HL-60/S4 treated with phorbol 12-myristate 13-acetate at 8.2 ng/mL for 4 days and 3 days (cell line): ENCODE data around the gene FAM13B.
"Not testable (repeated sequence)": the region's sequence is repeated elsewhere in the genome, so short reads cannot be mapped to it uniquely, and the experiment has no call there.

ENCODE experiments used
- in situ Hi-C: fragments of 300-500 bp; cut with MboI; formaldehyde crosslinking; loops from 2 replicates; pipeline ENCODE4 v1.15.0; 2022; ENCODE audit warnings: low sequenced_read_pairs

Gene FAM13B

DNA sequence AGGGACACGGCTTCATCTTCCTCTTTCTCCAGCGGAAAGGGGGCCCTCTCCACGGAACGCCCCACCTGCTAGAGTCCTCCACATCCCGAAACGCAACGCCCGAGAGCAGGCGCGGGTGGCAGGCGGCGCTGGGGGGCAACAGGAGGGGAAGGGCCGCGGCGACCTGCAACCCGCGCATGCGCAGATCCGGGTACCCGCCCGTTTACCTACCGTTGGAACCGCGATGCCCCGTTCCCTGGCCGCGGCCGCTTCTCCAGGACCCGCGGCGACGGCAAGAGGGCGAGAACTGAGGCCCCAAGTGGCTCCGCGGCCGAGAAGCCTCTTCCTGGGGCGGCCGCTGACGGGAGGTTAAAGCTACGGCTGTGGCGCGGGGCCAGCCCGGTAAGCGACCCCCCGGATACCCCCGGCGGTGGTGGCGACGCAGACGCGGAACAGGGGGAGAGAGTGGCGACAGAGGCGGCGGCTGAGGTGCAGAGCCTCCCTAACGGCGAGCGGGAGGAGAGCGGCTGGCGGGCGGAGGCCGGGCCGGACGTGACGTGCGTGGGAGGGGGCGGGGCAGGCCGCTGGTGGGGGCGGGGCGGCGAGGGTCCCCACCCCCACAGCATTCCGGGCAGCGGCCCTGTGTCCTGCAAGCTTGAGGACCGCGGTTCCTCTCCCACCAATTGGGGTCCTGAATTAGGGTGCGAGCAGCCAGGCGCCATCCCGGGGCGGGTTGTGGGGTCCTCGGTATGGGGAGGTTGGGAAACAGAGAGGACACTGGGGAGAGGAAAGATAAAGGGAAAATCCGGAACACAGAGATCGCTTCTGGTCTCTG lies at the start of gene FAM13B:
Gene FAM13B, minus strand, starts transcription at position 508 of the 814 bp plus-strand sequence. CDS start 13,968 bp downstream, outside the sequence.
- in situ Hi-C loops = no loop called here

DNA sequence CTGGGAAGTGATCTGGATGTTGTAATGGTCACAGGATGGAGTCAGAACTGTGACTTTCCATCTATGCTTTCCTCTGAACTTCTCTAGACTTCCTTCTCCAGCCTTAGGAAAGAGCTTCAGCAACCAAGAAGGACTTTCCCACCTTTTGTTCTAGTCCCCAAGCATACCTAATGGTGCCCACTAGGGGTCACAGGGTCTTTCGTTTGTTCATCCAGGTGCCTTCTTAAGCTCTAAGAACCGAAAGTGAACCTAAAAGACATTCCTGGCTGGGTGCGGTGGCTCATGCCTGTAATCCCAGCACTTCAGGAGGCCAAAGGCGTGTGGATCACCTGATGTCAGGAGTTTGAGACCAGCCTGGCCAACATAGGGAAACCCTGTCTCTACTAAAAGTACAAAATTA lies 49.2 kb upstream of the FAM13B start:
- in situ Hi-C loops = no loop called here

DNA sequence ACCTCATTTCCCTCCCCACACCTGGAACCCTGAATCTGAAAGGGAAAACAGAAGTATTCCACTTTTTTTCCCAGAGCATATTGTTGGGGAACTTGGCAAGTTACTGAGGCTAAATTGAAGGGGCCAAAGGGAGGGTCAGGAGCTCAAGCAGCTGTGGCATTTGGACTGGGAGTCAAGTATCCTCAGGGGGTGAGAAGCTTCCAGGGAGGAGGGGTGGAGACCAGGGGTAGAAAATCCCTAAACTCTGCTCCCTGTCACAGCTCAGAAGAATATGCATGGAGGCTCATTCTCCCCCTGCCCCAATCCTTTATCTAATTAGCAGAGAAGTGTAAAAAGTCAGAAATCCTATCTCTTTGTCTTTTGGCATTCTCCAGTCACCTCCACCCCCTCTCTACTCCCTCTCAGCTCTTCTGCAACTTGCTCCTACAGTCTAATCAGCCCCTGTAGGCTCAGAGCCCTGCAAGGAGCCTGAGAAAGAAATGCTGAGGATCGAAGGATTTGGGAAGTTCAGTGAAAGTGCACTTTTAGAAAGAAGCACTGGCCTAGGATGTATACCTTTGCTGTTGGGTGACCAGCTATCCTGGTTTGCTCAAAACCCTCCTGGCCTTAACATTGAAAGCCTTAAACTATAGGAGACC lies 45.2 kb upstream of the FAM13B start:
- in situ Hi-C loops = no loop called here

DNA sequence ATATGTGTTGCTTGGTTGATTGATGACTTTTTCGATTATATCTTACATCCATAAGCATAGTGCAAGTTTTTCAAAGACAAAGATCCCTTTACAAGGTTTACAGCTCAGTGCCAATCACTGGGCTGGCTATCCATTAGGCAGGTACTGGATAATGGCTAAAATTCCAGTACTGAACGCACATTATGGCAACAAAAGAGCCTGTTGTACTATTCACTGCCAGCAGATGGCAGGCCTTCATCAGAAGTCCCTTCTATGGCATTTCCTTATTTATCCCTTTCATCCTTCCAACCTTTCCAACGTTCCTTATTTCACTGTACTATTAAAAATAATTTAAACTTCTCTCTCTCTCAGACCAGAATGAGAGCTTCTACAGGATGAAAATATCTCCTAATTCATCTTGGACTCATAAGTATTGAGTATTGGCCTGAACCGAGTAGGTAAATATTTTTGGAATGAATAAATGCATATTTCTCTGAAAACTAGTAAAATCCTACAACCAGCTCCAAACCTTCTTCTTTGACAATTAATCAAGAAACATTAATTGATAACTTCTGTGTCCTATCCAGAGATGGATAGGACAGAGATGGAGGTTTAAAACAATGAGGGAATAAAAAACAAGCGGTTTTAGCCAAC lies 44.3 kb upstream of the FAM13B start:
- in situ Hi-C loops = no loop called here

DNA sequence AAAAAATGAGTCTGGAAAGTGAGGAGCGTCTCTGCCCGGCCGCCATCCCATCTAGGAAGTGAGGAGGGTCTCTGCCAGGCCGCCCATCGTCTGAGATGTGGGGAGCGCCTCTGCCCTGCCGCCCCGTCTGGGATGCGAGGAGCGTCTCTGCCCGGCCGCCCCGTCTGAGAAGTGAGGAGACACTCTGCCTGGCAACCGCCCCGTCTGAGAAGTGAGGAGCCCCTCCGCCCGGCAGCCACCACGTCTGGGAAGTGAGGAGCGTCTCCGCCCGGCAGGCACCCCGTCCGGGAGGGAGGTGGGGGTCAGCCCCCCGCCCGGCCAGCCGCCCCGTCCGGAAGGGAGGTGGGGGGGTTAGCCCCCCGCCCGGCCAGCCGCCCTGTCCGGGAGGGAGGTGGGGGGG lies 37.1 kb upstream of the FAM13B start:
- in situ Hi-C loops = not testable (repeated sequence)

DNA sequence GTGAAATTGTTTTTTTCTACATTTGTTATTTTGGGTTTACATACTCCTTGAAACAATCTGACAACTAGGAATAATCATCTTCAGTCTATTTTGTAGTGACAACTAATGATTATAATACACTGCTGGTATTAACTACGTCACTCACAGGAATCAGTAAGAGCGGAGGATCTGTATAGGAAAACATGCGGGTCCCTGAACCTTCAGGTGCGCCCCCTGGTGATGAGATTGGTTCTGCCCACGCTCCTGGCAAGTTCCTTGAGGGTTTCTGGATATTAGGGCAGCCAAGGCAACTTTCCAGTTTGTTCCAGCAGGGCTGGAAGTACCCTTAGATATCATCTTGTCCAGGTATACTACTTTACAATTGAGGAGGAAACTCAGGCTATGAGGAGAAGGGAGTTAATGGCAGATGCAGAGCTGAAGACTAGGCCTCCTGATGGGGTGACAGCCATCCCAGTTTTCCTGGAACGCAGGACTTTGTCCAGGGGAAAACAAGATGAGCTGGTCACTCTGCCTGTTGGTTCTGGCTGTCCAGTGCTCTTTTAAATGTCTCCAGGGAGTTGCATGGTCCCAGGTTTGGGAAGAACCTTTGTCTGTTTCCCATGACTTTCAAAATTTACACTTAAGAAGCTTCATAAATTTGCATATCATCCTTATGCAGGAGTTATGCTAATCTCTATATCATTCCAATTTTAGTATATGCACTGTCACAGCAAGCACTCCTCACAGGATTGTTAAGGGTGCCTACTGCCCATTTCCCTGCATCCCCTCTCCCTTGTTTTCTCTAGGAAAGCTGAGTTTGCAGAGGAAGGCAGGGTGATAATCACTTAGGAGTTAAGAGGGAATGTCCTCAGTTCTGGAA lies 36.1 kb upstream of the FAM13B start:
- in situ Hi-C loops = no loop called here

DNA sequence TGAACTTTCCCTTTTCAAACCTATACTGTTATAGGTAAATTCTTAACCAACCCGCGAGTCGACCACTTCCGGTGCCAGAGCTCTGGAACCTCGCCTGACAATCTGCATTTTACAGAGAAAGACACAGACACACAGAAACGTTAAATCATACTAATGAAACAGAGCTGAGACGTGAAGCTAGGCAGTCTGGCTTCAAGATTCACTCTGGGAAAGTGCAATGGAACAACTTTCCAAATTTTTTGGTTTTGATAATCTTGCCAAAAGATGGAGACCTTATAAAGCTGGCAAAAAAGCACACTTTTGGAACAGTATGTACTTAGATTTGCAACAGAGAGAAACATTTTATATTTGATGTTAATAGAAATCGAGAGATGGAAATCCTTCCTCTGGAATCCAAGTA lies 35.1 kb upstream of the FAM13B start:
- in situ Hi-C loops = no loop called here

DNA sequence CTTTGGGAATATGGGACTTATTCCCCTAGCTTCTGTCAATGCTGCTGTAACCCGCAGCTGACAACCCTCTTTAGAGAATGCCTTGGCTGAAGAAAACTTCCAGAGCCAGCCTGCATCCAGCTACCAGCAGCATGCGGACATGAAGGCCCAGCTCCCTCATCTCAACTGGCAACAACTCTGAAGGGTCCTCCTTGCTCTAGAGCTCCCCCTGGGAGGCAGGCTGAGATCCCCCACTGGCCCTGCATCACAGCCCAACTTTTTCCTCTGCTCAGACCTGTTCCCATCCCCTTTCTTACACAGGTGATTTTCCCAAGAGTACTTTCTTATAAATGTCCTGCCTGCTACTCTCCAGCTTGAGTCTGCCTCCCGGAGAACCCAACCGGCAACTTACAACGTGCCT lies 32.2 kb upstream of the FAM13B start:
- in situ Hi-C loops = no loop called here

DNA sequence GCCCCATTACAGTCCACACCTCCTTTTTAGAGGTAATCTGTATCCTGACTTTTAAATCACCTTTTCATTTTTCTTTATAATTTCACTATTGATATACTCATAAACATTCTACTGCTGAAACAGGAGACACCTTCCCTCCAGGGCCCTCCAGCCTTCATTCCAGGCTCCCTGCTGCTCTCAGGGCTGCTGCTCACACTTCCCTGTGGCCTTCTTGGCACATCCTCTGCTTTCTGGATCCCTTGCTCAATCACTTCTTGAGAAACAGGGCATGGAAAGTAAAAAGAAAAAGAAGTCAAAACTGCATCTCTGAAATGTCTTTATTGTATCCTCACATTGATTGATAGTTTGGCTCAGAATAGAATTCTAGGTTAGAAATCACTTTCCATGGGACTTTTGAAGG lies 31.6 kb upstream of the FAM13B start:
- in situ Hi-C loops = no loop called here

DNA sequence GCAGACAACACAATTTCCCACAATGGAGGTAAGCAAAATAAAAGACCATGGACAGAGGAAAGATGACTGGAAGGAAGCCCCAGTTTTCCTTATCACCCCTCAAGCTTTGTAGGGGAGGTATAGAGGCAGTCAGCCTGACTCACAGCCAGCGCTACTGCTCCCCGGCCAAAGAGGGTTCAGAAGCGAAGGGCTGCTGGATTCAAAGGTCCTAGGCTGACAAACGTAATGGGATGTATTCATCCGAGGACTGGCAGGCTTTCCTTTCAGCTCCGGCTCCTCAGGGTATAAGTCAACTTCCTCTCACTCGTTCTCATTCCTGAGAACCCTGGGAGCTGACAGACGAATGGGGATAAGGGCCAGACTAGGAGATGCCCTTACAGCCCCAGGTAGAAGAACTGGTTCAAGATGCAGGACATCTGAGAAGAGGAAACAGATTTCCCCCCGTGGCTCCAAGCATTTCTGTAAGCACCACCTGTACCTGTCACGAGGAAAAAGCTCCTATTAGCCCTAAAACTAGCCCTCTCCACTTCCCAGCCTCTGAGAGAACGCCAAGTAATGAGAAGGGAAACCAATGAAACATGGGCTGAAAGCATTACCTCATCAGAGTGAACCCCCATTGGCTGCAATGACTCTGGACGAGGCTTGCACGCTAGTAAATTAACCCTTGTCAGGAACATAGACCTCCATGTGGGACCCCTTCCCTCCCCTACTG lies 22.1 kb upstream of the FAM13B start:
- in situ Hi-C loops = no loop called here

DNA sequence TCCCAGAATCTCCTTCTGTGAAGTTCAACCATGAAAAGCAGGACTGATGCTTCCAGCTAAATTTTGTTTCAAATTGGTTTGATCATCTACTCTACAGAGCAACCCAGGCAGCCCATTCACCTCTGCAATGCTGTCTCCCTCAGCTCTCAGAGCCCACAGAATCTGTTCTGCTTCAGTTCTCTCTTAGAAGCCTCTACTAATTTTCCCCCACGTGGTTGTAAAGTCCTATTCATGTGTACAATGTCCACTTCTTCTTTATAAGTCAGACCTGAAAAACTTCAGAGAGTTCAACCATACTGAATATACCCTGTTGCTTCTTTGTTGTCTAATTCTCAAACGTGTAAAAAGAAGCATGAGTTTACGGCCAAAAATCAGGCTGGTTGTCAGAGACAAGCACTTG lies 21.3 kb upstream of the FAM13B start:
- in situ Hi-C loops = no loop called here

DNA sequence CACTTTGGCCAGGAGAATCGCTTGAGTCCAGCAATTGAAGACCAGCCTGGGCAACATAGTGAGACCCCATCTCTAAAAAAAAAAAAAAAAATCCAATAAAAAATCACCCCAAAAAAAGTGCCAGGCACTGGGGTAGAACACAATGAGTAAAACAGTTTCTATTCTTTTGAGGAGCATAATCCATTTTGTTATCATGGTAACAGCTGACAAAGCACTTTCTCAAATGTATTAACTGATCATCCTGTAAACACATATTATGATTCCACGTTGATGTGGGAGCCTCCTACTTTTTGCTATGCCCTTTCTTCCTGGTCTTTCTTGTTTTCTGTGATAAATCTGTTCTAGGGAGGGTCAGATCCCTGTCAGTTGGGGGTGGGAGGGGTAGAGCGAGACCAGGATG lies 20.7 kb upstream of the FAM13B start:
- in situ Hi-C loops = no loop called here

DNA sequence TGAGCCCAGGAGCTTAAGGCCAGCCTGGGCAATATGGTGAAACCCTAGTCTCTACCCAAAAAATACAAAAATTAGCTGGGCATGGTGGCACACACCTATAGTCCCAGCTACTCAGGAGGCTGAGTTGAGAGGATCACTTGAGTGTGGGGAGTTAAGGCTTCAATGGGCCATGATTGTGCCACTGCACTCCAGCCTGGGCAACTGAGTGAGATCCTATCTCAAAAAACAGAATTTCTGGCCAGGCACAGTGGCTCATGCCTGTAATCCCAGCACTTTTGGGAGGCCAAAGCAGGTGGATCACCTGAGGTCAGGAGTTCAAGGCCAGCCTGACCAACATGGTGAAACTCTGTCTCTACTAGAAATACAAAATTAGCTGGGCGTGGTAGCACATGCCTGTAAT lies 19.8 kb upstream of the FAM13B start:
- in situ Hi-C loops = not testable (repeated sequence)

DNA sequence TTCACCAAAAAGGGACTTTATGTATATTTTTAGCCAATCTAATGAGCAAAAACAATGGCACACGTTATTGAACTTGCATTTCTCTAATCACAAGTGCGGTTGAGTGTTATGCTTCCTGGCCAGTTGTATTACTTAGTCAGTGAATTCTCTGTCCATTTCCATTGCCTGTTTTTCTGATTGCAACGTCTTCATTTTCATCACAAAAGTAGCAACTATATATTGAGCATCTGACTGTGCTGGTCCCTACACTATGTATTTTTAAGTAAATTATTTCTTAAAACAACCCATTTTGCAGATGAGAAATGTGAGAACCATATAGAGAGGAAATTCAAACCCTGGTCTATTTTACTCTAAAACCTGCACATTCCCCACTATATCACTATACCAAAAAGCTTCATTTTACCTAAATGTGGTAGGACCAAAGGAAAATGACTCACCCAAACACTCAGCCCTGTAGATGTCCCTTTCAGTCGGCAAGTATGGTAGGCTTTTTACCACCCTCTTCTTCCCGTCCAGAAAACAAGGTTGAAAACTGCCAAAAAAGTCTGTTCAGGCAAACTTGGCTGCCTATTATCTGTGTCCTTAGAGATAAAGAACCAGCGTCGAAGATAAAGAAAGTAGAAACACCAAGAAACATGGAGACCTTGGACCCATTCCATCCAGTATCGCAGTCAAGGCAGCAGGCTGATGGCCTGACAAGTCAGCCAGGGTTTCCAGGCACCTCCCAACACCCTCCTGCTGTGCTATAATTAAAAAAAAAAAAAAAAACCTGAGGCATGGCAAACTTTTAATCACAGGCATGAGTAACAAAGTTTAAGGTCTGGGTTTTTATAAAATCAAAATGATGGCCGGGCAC lies 18.8 kb upstream of the FAM13B start:
- in situ Hi-C loops = no loop called here

DNA sequence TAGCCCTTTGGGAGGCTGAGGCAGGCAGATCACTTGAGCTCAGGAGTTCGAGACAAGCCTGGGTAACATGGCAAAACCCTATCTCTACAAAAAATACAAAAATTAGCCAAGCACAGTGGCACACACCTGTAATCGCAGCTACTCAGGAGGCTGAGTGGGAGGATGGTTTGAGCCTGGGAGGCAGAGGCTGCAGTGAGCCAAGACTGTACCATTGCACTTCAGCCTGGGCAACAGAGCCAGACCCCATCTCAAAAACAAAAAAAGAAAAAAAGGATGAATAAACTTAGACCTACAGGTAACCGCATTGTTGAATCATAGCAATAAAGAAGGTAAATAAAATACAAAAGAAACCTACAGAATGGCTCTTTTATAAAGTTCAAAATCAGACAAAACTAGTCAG lies 12.4 kb upstream of the FAM13B start:
- in situ Hi-C loops = not testable (repeated sequence)

DNA sequence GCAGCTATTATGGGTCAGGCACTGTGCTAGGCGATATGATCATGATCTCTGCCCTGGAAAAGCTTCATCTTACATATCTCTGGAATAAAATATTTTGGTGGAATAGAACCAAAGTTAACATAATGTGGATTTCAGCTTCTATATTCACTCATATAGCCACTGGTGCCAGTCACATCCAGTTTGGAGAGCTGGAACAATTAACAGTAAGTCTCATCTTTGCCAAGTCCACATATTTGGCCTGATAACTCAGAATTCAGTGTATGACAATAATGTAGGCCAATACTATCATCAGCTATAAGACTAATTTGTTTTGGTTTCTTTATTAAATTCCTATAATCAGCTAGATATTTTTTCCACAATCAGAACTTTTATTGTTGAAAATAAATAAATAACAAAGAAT lies 5.9 kb upstream of the FAM13B start:
- in situ Hi-C loops = no loop called here

DNA sequence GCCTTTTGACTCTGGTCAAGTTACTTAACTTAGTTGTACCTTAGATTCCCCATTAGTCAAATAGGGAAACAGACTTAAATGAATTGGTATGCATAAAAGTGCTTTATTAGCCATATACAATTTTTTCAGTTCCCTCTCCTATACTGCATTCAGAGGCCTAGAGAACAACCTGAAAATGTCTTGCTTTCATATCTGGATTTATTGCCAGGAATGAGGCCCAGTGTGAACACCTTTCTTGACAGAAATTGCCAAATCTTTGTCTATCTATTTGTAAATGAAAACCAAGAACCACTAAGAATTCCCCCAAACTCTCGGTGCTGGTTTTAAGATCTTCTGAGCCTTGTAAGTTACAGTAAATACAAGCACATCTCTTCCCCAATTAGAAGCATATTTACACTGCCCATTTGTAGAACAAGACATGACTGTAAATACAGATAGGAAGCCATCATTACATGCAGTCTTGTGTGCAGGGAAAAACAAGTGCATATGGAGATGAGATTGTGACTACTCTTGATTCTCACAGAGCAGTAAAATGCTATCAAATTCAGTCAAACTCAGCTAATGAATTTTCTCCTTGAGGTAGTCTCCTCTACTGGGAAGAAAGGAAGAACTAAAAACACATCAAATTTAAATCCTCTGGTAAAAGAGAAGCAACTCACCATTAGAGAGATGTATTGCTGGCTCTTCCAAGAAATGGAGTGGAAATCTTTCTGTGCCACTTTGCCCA lies 5.2 kb upstream of the FAM13B start:
- in situ Hi-C loops = no loop called here

DNA sequence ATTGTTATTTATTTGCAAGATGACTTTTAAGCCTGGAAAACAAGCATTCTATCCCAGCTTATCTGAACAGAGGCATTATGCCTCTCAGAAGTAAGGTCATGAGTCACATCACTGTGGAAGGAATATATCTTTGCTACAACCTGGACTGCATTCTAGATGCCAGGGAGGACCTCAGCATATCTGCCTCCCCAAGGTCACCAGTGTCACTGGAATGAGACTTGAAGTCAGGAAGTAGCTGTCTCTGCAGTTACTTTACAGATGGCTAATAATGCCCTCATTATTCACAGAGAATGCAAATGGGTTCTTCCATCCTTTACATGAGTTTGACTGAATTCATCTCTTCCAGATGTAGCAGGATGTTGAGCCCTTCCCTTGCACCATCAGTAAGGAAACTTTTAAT lies 4.4 kb upstream of the FAM13B start:
- in situ Hi-C loops = no loop called here
